Measurements from ENCODE around the gene DDX47. TPM values are rescaled to one million over a fixed set of nuclear protein-coding genes. Genes with fewer than 3 reads are reported as not detected.
A peak's percentile ranks its signal among the peaks of the same experiment; 100 is the strongest.

The DDX47 gene
- total and polyA plus RNA-seq, 9 of the 15 experiments (the other 6 are each of a cell fraction or from before 2014, with no cell fraction given): 39.4 to 186 (median 64.4) TPM

DNA sequence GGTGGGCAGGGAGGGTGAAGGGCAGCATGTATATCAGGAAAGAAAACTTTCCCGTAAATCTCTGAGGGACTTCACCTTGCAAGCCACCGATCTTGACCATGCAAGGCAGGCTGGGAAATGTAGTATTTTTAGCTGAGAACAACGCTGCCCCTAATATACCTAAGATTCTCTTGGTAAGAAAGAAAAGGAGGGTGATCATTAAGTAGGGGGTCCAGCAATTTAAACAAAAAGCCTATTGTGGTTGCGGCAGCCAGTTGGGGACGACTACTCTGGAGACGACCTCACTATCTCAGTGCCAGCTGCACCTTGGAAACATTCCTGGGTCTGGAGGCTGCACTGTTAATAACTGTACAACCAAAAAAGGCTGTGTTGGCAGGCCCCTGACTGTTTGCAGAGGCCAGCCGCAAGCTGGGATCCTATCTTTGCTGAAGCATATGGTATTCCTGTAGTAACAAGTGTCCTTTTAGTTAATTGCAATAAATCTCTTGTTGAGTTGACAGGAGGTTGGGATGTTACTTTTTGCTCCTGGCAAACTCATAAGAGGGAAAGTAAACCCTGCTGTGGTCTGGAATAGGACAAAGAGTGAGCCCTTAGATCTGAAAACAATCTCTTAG, 21.3 kb upstream of the DDX47 start (continued):
- TF ChIP-seq, protein P1, sequence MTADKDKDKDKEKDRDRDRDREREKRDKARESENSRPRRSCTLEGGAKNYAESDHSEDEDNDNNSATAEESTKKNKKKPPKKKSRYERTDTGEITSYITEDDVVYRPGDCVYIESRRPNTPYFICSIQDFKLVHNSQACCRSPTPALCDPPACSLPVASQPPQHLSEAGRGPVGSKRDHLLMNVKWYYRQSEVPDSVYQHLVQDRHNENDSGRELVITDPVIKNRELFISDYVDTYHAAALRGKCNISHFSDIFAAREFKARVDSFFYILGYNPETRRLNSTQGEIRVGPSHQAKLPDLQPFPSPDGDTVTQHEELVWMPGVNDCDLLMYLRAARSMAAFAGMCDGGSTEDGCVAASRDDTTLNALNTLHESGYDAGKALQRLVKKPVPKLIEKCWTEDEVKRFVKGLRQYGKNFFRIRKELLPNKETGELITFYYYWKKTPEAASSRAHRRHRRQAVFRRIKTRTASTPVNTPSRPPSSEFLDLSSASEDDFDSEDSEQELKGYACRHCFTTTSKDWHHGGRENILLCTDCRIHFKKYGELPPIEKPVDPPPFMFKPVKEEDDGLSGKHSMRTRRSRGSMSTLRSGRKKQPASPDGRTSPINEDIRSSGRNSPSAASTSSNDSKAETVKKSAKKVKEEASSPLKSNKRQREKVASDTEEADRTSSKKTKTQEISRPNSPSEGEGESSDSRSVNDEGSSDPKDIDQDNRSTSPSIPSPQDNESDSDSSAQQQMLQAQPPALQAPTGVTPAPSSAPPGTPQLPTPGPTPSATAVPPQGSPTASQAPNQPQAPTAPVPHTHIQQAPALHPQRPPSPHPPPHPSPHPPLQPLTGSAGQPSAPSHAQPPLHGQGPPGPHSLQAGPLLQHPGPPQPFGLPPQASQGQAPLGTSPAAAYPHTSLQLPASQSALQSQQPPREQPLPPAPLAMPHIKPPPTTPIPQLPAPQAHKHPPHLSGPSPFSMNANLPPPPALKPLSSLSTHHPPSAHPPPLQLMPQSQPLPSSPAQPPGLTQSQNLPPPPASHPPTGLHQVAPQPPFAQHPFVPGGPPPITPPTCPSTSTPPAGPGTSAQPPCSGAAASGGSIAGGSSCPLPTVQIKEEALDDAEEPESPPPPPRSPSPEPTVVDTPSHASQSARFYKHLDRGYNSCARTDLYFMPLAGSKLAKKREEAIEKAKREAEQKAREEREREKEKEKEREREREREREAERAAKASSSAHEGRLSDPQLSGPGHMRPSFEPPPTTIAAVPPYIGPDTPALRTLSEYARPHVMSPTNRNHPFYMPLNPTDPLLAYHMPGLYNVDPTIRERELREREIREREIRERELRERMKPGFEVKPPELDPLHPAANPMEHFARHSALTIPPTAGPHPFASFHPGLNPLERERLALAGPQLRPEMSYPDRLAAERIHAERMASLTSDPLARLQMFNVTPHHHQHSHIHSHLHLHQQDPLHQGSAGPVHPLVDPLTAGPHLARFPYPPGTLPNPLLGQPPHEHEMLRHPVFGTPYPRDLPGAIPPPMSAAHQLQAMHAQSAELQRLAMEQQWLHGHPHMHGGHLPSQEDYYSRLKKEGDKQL (CRISPR knock-in tag; IDR thresholded peaks at IDR 0.05; ENCODE audit: borderline replicate concordance): no peak
- TF ChIP-seq ELF2 (CRISPR knock-in tag; IDR thresholded peaks at IDR 0.05) (no peak), CBFA2T2 (conservative IDR thresholded peaks at IDR 0.05) (peak; percentile 44; the same call in 1 of the 2 replicates), U2AF1 (optimal IDR thresholded peaks at IDR 0.05; ENCODE audit: low read depth, low read length) (no peak), CBX1 (IDR thresholded peaks at IDR 0.05; ENCODE audit: low read depth) (no peak), SRF (CRISPR knock-in tag; IDR thresholded peaks at IDR 0.05) (peak in 1 of 2 experiments; percentile 68; a peak in 1 of 4 replicates), HCFC1 (IDR thresholded peaks at IDR 0.05; ENCODE audit: low read depth, low read length) (peak; percentile 68), SMAD1 (IDR thresholded peaks at IDR 0.05; ENCODE audit: low read depth, low read length, partially characterized antibody) (no peak), ZNF184 (CRISPR knock-in tag; IDR thresholded peaks at IDR 0.05) (no peak)
- TF ChIP-seq, protein P2, sequence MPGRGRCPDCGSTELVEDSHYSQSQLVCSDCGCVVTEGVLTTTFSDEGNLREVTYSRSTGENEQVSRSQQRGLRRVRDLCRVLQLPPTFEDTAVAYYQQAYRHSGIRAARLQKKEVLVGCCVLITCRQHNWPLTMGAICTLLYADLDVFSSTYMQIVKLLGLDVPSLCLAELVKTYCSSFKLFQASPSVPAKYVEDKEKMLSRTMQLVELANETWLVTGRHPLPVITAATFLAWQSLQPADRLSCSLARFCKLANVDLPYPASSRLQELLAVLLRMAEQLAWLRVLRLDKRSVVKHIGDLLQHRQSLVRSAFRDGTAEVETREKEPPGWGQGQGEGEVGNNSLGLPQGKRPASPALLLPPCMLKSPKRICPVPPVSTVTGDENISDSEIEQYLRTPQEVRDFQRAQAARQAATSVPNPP (IDR thresholded peaks at IDR 0.05; ENCODE audit: borderline replicate concordance, insufficient read depth, insufficient read length): no peak
- TF ChIP-seq, protein P3, sequence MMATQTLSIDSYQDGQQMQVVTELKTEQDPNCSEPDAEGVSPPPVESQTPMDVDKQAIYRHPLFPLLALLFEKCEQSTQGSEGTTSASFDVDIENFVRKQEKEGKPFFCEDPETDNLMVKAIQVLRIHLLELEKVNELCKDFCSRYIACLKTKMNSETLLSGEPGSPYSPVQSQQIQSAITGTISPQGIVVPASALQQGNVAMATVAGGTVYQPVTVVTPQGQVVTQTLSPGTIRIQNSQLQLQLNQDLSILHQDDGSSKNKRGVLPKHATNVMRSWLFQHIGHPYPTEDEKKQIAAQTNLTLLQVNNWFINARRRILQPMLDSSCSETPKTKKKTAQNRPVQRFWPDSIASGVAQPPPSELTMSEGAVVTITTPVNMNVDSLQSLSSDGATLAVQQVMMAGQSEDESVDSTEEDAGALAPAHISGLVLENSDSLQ (IDR thresholded peaks at IDR 0.05): peak; percentile 77
- TF ChIP-seq, protein P4, sequence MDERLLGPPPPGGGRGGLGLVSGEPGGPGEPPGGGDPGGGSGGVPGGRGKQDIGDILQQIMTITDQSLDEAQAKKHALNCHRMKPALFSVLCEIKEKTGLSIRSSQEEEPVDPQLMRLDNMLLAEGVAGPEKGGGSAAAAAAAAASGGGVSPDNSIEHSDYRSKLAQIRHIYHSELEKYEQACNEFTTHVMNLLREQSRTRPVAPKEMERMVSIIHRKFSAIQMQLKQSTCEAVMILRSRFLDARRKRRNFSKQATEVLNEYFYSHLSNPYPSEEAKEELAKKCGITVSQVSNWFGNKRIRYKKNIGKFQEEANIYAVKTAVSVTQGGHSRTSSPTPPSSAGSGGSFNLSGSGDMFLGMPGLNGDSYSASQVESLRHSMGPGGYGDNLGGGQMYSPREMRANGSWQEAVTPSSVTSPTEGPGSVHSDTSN (CRISPR knock-in tag; IDR thresholded peaks at IDR 0.05; ENCODE audit: low read depth): no peak
- TF ChIP-seq, protein P4 (tag; conservative IDR thresholded peaks at IDR 0.05; ENCODE audit: low read depth): peak; percentile 70
- TF ChIP-seq, protein P5, sequence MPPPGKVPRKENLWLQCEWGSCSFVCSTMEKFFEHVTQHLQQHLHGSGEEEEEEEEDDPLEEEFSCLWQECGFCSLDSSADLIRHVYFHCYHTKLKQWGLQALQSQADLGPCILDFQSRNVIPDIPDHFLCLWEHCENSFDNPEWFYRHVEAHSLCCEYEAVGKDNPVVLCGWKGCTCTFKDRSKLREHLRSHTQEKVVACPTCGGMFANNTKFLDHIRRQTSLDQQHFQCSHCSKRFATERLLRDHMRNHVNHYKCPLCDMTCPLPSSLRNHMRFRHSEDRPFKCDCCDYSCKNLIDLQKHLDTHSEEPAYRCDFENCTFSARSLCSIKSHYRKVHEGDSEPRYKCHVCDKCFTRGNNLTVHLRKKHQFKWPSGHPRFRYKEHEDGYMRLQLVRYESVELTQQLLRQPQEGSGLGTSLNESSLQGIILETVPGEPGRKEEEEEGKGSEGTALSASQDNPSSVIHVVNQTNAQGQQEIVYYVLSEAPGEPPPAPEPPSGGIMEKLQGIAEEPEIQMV (tag; conservative IDR thresholded peaks at IDR 0.05; ENCODE audit: low read depth): no peak
